AG10803 (cell line): ENCODE results near the gene RAMP3.

Experiments
- DNase-seq: peaks from one replicate; pipeline ENCODE4 v3.0.0; 2010; ENCODE audit warnings: low read depth
- H3K4me3 ChIP-seq: 2 replicates; pipeline ENCODE4 v1.5.1; 2011; ENCODE audit warnings: mild to moderate bottlenecking, low read length, control low read depth
- CTCF ChIP-seq: conservative IDR thresholded peaks from 2 replicates; pipeline ENCODE4 v1.5.1; 2011; ENCODE audit warnings: mild to moderate bottlenecking, low read length, control low read depth, inconsistent platforms

Gene RAMP3

DNA sequence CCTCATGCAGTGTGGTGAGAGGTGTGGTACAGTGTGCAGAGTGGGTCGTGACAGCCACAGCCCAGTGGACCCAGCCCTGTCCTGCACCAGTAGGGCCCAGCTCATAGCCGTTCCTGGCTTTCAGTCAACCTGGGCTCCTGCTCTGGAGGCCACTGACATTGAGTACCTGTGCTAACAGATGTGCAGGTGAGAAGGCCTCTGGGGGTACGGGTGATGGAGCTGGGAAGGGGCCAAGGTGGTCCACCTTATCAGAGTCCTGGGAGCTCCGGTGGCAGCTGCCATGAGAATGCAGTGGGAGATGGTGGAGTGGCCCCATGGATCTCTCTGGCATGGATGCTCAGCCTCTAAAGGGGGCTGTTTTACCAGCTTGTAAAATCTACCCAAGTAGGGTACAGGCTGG is 40.0 kb upstream of the RAMP3 start:
- no peak for DNase-seq
- no peak overlapping the region for H3K4me3 ChIP-seq
- no peak for TF ChIP-seq CTCF

- no peak for TF ChIP-seq CTCF
- DNase-seq, result no peak
- no peak overlapping the region for H3K4me3 ChIP-seq
Observed at GRCh38 chr7:45118292-45118691, 39.3 kb upstream of the RAMP3 start.

DNA sequence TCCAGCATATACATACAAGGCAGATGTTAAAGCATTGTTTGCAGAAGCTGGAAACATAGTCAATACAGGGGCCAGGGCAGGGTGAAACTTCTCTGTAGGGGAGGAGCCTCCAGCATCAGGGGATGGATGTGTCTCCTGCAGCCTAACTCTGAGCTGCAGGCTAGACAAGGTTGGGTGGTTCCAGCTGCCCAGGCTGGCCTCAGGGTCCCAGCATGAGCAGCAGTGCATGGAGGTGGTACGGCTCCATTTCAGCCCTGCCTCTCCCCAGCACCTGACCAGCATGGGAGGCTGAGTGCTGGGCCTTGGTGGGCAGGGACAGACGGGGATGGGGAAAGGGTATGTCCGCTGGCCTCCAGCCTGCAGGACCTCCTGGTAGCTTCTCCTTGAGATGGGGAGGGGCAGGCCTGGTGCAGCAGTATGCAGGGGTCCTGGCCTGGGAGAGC is 38.7 kb upstream of the RAMP3 start:
- DNase-seq, result no peak
- TF ChIP-seq CTCF, result no peak
- H3K4me3 ChIP-seq, result no peak overlapping the region

DNA sequence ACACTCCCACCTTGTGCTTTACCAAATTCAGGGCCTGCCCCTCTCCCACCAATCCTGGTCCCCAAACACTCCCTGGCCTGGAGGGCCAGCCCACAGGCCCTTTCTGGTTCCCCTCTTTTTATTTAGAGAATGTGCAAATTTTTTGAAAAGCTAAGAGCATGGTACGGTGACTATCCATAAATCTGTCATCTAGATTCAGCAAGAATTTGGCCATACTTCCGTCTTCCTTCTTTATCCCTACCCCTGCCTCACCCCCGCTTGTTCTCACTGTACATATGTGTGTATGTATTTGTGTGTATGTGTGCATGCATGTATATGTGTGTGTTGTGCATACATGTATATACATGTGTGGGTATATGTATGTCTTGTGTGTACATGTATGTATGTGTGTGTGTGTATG is 38.0 kb upstream of the RAMP3 start:
- H3K4me3 ChIP-seq, result no peak overlapping the region
- DNase-seq, result no peak
- TF ChIP-seq CTCF, result no peak

- TF ChIP-seq CTCF, result no peak
- no peak for DNase-seq
- H3K4me3 ChIP-seq, result no peak overlapping the region
Observed at GRCh38 chr7:45122975-45123860, 34.4 kb upstream of the RAMP3 start.

DNA sequence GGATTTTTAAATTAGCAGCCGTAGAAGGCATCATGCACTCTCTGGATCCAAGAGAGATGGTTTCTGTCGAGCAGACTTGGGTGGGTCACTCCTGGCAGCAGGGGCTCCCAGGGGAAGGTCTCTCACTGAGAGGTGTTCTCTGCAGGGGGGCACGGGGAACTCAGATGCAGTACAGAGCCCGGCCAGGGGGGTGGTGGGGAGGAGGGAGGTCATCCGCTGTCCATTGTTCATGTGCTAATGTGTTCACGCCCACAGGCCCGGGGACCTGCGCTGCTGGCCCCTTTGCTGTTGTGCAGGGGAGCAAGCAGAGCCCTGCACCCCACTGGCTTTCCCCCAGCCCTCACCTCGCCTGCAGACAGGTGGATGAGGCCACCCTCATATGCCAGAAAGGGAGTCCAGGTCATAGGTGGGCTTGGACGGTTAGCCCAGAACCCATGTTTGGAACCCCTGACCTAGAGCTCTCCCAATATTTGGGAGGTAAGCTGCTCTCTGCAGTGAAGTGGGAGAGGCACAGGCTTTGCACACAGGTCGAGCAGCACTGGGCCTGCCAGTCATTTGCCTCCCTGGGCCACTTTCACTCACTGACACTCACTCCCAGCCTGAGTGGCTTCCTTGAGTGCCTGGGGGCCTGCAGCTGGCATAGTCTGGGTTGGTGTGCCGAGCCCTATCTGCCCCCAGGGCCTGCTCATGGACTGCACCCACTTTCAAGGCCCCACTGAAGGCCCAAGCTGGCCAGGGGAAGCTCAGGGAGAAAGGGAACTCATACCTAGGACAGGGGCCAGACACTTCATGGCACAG is 33.5 kb upstream of the RAMP3 start:
- H3K4me3 ChIP-seq, result no peak overlapping the region
- no peak for DNase-seq
- no peak for TF ChIP-seq CTCF
